NCI-H2227 treated with DMSO at 0.1 percent for 48 hours (cell line): ENCODE data around the gene OR8D1.

Source experiments
- DNase-seq: peaks from one replicate; lab custom pipeline; 2025; lab: John Stamatoyannopoulos, UW

Gene OR8D1

DNA sequence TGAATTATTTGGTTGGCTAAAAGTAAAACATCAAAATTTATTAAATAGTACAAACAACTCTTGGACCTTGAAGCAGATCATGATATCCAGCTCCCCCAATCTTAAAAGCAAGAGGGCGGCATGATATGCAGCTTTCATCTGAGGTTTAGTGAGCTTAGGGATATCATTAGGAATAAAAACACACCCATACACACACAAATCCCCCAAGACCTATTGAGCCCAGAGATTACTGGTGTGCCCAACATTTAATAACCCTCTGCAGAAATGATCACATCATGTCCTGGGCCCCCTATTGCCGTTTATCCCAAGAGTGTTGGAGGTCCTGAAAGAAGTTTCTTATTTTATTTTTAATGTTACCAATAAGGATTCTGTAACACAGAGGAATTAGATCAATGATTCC lies at the start of gene OR8D1:
OR8D1 (minus strand) TSS at position 101 of the 400 bp plus-strand sequence. CDS start 3,183 bp downstream, outside the sequence.
- no peak for DNase-seq

DNA sequence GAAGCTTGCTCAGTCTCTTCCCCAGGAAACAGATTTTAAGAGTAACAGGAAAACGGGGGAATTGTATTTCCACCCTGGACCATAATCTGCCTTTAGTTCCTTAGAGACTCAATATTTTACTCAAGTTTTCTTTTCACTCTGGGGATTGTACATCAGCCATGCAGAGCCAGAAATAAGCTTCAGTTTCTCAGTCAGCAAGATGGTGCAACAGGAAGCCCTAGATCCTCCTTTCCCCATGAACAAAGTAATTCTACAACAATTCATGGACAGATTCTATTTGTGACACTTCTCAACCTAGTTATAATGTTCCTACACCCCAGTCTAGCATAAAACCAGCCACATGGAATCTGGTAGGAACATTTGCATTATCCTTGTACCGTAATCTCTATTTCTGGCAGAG lies 45.8 kb upstream of the OR8D1 start:
- DNase-seq: no peak

DNA sequence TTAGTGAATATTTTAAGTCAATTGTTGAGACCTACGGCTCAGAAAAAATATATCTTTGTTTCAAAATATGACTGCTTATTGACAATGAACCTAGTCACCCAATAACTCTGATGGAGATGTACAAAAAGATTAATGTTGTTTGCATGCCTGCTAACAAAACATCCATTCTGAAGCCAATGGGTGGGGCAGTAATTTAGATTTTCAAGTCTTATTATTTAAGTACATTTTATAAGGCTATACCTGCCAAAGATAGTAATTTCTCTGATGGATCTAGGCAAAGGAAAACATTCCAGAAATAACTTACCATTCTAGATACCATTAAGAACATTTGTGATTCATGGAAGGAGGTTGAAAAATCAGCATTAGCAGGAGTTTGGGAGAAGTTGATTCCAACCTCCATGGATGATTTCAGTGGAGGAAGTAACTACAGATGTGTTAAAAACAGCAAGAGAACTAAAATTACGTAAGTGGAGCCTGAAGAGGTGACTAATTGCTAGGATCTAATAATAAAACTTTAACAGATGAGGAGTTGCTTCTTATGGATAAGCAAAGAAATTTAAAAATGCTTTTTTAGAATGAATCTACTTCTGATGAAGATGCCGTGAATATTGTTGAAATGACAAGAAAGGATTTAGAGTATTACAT lies 32.7 kb upstream of the OR8D1 start:
- no peak for DNase-seq

DNA sequence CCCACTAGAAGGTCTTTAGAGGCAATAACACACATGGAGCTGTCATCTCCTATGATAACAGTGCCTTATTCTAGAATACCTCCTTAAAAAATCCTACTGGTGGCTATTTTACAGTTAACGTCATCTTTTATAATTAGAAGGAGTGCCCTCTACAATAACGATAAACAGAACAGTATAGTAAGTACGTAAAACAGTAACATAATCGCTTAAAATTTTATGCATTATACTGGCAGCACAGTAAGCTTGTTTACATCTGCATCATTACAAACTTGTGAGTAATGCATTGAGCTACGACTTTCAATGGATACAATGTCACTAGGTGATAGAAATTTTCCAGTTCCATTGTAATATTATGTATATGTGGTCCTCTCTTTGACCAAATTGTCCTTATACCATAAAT lies 30.6 kb upstream of the OR8D1 start:
- DNase-seq: no peak

DNA sequence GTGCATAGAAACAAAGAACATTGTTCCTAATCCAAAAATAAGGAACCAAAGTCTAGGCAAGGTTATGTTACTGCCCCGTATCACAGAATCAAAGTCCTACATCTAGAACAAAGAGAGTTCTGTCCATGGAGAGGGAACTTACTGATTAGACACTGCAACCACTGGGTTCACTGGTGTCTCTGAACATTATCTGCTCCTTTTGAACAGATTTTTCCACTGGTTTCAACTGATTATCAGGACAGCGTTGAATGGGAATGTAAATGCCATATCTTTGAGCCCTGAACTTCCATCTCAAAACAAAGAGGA lies 26.3 kb upstream of the OR8D1 start:
- no peak for DNase-seq

DNA sequence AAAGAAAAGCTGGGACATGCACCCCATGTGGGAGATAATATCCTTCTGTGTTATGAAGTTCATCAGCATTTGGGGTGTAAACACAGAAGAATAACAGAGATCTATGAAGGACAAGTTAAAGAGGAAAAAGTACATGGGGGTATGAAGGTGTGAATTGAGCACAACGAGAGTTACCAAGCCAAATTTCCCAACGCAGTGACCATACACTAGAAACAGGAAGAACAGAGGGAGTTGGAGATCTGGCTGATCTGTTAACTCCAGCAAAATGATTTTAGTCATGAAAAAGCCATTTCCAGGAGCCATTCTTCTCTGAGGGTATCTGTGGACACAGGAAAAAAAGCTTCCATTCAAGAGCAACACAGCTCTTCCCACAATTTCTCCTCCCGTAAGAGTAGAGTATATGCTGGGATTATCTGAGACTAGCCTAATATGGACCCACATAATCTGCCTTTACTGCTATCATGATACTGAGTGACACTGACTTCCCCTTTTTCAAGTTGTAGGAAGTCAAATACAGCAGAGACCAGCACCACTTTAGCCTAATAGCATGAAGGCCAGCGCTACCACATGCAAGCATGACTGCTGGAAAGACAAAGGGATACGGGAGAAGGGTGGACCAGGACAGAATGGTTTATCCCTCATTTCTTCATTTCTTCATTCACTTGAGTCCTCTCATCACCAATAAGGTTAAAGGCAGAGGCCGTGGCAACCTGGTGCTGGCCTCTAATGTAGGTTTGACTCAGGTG lies 25.8 kb upstream of the OR8D1 start:
- no peak for DNase-seq

DNA sequence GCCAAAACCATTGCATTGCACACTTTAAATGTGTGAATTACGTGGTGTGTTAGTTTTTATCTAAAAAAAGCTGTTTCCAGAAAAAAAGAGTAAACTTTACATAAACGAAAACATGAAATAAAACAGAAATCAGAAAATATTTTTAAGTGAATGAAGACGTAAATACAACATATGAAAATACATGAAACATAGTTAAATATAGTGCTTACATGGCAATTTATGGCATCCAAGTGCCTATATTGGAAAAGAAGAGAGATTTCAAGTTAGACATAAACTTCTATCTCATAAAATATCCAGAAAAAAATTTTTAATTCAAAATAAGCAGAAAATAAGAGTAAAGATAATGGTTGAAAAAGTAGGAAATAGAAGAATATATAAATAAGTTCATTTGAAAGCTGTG lies 18.1 kb upstream of the OR8D1 start:
- DNase-seq: no peak

DNA sequence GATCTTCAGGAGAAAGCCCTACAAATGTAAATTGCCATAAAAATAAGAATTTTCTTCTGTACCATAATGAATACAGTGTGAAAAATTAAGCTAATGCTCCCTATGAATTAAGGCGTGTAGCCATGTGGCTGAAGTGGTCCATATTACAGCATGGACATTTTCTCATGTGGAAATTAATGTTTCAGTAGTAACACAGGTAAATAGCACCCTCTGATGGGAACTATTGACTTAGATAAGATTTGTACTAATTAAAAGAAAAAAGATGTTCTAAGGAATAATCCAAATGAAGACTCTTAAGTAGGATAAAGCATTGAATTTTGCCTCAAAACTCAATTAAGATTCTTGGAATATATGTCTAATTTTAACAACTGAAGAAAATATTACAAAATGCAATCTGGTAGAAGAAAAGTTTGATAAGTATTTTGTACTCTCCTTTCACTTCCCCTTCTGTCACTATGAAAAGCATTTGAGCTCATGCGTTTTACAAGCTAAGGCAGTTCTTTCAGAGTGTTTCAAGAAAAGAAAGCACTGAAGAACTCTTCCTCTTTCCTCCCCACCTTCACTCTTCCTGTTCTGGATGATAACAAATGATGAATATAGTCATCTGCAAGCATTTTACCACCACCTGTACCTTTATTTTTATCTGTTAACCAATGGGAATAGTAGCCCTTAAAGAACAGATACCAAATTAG lies 16.2 kb upstream of the OR8D1 start:
- no peak for DNase-seq

DNA sequence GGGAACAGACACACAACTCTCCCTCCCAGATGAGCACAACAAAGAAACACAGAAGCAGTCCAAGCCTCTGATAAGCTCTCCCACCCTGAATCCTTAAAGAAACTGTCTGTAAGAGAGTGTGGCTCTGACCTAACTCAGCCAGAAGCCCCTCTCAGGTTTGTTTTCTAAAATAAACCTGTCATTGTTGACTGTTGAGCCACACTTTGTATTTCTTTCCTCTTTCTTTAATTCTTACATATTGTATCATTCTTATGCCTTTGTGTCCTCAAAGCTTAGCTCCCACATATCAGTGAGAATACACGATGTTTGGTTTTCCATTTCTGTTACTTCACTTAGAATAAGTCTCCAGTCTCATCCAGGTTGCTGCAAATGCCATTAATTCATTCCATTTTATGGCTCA lies 14.0 kb upstream of the OR8D1 start:
- no peak for DNase-seq

DNA sequence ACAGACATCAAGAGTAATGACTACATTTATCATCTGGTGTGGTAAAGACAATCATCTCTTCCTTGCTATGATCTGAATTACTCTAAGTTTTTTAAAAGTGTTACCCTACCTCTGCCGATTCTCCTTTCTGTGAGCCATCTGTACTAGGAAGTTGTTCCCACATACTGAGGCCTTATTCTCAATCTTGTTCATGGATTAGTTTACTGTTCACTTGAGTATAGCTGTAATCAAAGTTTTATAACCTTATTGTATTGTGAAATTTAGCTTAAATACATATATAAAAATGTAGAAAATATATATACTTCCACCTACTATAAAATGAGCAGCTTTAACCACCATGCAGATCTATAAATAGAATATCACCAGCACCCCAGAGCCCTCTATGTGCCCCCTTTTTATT lies 8.6 kb upstream of the OR8D1 start:
- DNase-seq: no peak

DNA sequence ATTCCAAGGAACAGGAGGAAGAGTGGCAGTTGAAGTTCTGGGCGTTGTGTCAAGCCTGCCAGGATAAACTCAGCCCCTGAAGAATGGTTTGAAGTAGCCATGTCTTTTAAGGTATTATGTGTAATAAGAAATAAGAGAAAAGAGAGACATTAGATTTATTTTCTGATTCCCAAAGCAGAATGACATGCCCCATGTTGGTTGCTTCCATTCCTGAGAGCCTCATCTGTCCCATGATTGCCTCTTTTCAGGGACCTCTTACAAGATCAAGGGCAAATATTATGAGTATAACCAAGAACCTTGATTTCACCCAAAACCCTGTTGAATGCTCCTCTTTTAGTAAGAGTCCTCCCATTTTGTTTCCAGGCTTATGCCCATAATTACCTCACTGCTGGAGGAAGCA lies 6.3 kb upstream of the OR8D1 start, which contains the start of gene OR8D2:
OR8D2 (minus strand) TSS at position 101 of the 400 bp plus-strand sequence; CDS start at position 101, 0 bp downstream.
- DNase-seq: no peak

DNA sequence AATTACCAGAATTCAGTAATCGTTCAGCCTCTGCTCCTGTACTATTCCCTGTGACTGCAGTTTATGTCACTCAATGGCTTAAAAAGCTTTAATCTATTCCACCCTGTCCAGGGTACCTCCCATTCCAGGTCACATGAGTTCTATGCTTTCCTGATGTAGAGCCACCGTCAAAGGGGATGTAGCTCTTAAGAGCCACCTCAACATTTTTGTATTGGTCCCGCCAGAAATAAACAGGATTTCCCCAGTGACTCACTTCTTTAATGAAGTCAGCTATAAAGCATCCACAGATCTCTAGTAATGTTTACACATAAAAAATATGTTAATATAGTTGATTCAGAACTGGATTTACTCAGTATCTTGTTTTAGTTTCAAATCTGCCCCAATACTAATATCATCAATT lies 1.3 kb upstream of the OR8D1 start:
- DNase-seq: no peak

DNA sequence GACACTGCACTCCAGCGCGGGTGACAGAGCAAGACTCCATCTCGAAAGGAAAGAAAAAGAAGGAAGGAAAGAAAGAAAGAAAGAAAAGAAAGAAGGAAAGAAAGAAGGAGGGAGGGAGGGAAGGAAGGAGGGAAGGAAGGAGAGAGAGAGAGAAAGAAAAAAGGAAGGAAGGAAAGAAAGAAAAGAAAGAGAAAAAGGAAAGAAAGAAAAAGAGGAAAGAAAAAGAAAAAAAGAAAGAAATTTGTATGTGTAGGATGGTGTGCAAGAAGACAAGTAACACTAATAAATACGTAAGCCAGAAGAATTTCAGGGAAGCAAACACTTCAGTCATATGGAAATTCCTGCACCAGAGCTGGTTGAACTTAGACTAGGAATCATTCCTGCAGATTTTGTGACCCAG lies 618 bp downstream of the OR8D1 start:
- no peak for DNase-seq

DNA sequence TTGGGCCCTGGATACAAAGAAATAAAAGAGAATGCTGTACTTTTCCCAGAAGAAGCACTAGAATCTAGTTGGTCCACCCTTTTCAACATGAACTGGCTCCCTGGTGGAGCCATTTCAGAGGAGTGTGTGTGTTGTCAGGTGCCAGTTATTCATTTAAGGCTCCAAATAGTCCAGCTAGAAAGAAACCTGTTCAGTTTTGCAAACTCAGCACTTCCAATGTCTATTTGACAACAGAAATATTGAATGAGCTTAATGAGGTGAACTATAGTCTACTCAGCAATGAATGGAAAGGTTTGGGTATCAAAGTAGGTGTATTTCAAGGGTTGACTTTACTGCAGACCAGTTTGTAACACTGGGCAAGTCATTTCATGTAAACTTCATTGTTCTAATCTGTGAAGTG lies 2.1 kb downstream of the OR8D1 start:
- DNase-seq: no peak

DNA sequence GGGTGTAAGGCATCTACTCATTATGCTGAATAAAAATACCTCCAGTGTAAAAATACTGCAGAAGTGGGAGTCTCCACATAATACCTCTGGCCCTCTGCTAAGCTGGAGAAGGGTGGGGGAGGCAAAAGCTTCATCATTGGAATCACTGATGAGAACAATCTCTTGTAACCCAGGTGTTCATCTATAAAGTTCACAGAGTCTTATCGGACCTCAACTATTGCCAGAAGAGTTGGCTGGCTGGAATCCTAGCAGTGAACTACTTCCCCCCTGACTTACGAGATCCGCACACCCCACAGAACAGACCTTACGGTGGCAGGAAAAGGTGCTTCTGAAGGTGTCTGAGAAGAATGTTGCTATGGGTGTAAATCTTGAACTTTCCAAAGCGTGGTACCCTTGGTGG lies 2.5 kb downstream of the OR8D1 start:
- DNase-seq: no peak

DNA sequence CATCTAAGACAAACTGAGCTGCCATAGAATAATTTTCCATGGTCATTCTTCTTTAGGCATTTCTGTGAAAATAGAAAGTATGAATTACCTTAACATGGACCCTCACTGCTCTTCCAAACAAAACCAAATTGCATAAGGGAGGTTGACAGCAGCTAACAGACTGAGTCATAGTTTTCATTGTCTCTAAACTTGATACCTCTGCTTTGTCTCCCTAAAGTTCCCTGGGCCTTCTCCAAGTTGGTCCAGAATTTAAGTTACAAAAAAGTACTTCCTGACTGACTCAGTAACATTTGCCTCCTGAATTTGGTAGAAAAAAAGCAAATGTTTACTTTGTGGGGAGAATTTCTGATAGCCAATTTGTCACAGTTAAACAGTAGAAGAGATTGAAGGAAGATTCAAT lies 3.0 kb downstream of the OR8D1 start:
- DNase-seq: no peak

DNA sequence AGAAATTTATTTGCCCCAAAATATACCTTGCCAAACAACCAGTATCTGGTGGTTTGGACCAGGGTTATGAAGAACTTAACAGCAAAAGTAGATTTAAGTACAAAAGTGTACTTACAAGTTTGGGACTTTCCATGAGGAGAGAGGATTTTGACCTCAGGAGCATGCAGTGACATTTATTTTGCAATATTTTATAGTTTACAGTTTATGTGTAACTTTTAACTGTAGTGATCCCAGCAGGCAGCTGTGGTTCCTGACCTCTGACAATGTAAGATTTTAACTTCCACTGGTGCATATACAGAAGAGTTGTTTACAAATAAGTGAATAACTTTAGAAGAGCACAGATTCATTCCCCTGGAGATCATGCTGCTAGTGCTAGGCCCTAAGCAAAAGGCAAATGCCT lies 6.7 kb downstream of the OR8D1 start:
- DNase-seq: no peak

DNA sequence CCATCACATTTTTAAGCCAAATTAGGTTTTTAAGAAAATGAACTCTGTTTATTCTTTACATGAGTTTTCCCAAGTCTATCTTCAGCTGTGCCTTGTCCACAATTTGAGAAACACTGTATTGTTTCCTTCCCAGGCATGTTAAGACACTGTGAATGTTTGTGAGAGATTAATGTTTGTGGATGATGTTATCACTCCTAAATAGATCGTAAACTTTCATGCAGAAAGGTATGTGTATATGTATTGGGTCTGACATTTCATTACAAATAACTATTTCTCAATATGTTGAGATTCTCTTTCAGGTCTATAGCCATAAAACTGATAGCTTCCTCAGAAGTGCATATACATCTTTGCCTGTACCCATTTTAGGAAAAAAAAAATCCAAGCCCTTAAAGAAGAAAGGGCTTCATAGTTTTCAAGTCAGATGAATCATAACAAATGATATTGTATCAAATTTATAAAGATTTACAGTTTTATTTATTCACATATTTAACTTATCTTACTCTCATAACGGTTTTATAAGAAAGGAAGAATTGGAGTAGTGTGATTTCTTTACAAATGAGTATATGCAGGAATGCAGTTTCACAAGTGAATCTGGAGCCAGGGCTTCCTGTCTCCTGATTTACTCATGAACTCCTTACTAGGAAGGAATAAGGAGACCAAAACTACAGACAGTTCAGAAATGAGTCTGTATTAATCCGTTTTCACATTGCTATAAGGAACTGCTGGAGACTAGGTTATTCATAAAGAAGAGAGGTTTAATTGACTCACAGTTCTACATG lies 11.2 kb downstream of the OR8D1 start:
- DNase-seq: no peak

DNA sequence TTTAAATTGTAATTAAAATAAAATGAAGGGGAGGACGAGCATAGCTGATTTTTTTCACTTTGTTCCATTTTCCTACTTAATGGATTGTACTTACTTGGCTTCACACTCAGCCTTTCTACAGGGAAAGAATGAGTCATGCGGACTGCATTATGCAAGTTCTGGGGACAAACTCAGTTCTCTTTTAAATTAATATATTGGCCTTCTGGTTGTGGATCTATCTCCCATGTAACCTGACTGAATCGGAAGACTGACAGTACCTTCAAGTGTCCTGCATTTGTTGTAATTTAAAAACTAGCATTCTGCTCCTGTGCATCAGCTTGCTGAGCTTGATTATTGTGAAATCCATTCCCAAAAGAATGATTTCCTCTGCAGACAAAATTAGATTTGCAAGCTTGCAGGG lies 12.2 kb downstream of the OR8D1 start:
- no peak for DNase-seq

DNA sequence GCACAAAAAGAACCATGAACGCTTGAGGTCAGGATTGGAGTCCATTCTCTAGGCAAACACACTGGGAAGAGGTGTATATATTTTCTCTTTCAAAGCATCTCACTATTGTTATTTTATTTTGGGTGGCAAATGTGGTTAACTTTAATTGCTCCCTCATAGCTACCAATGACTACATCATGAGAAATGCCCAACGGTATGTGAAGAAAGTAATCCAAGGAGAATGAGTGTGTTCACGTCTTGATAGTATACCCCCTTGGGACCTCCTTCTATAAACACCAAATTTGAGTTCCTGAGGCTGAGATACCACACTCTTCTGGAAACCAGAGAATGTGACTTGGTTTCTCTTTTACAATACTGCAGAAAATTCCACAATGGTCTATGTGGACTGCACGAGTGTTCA lies 15.8 kb downstream of the OR8D1 start:
- DNase-seq: no peak

DNA sequence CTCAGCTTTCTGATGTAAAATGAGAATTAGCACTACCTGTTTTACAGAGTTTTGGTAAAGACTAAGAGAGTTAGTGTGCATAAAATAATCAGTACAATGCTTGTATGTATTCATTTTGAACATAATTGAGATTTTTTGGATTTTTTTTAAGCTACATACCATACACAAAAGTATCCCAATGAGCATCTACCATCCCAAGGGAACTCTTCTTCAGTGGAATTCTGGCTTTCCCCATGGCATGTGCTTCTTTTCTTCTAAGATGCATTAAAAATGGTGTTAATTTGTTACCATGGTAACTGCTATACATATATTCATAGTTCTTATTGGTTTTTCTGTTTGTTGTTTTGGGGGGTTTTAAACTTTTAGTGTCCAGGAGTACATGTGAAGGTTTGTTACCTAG lies 17.7 kb downstream of the OR8D1 start:
- DNase-seq: no peak

DNA sequence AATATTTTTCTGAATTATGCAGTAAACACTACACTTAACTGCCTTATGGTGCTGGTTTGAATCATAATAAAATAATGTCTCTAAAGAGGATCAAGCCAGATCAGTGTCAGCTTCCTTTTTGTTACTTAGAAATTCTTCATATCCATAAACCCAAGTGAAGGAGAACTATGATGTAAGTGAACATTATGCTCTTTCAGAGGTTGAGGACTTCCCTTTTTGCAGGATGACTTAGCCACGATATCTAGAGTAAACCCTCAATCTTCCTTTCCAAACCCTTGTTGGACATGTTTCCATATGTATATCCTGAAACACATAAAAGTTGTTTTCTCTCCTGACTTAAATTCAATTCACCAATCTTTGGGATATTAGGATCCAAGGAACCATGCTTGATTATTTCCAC lies 19.1 kb downstream of the OR8D1 start:
- no peak for DNase-seq
